ENCODE results near the gene ATP11A. TPM values are rescaled to one million over a fixed set of nuclear protein-coding genes. Genes with fewer than 3 reads are reported as not detected.
"Not testable (repeated sequence)": the region's sequence is repeated elsewhere in the genome, so short reads cannot be mapped to it uniquely, and the experiment has no call there.

The ATP11A gene
- total RNA-seq, 3 donors from 2014 or later: 15.5 to 28.7 (median 19.4) TPM

GRCh38 chr13:112793545-112794445 lies 104.0 kb downstream of the ATP11A start:
- intact Hi-C loops (cut with DNase I, micrococcal nuclease): no loop called here
- no peak for ATAC-seq
- Histone ChIP-seq H3K4me1 (ENCODE audit: low read depth) (no peaks in the 10 kb centered on the region), H3K4me3 (no peak overlapping the region), H3K36me3 (ENCODE audit: low read depth) (no peaks in the 10 kb centered on the region), H3K9me3 (no peaks in the 10 kb centered on the region)
- TF ChIP-seq, protein P1, sequence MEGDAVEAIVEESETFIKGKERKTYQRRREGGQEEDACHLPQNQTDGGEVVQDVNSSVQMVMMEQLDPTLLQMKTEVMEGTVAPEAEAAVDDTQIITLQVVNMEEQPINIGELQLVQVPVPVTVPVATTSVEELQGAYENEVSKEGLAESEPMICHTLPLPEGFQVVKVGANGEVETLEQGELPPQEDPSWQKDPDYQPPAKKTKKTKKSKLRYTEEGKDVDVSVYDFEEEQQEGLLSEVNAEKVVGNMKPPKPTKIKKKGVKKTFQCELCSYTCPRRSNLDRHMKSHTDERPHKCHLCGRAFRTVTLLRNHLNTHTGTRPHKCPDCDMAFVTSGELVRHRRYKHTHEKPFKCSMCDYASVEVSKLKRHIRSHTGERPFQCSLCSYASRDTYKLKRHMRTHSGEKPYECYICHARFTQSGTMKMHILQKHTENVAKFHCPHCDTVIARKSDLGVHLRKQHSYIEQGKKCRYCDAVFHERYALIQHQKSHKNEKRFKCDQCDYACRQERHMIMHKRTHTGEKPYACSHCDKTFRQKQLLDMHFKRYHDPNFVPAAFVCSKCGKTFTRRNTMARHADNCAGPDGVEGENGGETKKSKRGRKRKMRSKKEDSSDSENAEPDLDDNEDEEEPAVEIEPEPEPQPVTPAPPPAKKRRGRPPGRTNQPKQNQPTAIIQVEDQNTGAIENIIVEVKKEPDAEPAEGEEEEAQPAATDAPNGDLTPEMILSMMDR (IDR thresholded peaks at IDR 0.05): no peak
- DNase-seq: no peak

GRCh38 chr13:112795277-112795676 lies 105.4 kb downstream of the ATP11A start:
- TF ChIP-seq, protein P1 (IDR thresholded peaks at IDR 0.05): no peak
- no peaks in the 10 kb centered on the region for H3K9me3 ChIP-seq
- intact Hi-C loops (cut with DNase I, micrococcal nuclease): no loop called here
- H3K4me1 ChIP-seq (ENCODE audit: low read depth): no peaks in the 10 kb centered on the region
- DNase-seq (no peak), ATAC-seq (no peak)
- no peak overlapping the region for H3K4me3 ChIP-seq
- H3K36me3 ChIP-seq (ENCODE audit: low read depth): no peaks in the 10 kb centered on the region

- Histone ChIP-seq H3K4me1 (ENCODE audit: low read depth) (no peaks in the 10 kb centered on the region), H3K9me3 (no peaks in the 10 kb centered on the region), H3K36me3 (ENCODE audit: low read depth) (no peaks in the 10 kb centered on the region), H3K4me3 (no peak overlapping the region)
- no peak for DNase-seq
- TF ChIP-seq, protein P1 (IDR thresholded peaks at IDR 0.05): no peak
- intact Hi-C loops (cut with DNase I, micrococcal nuclease): no loop called here
- ATAC-seq: no peak
Measured at GRCh38 chr13:112796190-112796915, 106.5 kb downstream of the ATP11A start.

DNA sequence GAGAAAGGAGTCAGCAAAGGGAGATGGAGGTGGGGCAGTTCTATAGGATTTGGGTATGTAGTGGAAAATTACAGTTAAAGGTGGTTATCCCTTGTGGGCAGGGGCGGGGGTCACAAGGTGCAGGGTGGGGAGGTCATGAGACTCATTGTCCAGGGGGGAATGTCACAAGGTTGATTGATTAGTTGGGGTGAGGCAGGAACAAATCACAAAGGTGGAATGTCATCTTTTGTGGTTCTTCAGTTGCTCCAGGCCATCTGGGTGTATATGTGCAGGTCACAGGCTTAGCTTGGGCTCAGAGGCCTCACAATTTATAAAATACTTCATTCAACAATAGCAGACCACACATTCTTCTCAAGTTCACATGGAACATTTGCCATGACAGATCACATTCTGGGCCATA lies 109.6 kb downstream of the ATP11A start:
- TF ChIP-seq, protein P1 (IDR thresholded peaks at IDR 0.05): no peak
- ATAC-seq (no peak), DNase-seq (no peak)
- no peak overlapping the region for H3K4me3 ChIP-seq
- no peaks in the 10 kb centered on the region for H3K36me3 ChIP-seq (ENCODE audit: low read depth)
- intact Hi-C loops (cut with DNase I, micrococcal nuclease): no loop called here
- H3K4me1 ChIP-seq (ENCODE audit: low read depth): no peaks in the 10 kb centered on the region
- H3K9me3 ChIP-seq: no peaks in the 10 kb centered on the region

DNA sequence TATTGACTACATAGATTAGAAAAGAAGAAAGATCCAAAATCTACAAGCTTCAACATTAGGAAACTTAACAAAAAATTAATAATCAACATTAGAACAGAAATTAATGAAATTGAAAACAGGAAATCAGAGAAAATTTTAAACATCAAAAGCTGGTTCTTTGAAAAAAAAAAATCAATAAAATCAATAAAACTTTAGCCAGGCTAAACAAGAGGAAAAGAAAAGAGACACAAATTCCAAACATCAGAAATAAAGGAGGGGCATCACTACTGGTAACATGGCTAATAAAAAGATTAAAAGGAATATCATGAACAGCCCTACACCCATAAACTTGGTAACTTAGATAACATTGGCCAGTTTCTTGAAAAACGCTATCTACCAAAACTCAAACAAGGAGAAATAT lies 110.2 kb downstream of the ATP11A start:
- H3K9me3 ChIP-seq: no peaks in the 10 kb centered on the region
- H3K36me3 ChIP-seq (ENCODE audit: low read depth): no peaks in the 10 kb centered on the region
- H3K4me1 ChIP-seq (ENCODE audit: low read depth): no peaks in the 10 kb centered on the region
- ATAC-seq (no peak), DNase-seq (no peak)
- intact Hi-C loops (cut with DNase I, micrococcal nuclease): no loop called here
- H3K4me3 ChIP-seq: no peak overlapping the region
- TF ChIP-seq, protein P1 (IDR thresholded peaks at IDR 0.05): no peak

GRCh38 chr13:112800807-112801206 lies 111.0 kb downstream of the ATP11A start:
- ATAC-seq; H3K9me3 ChIP-seq; DNase-seq; H3K4me3 ChIP-seq; H3K36me3 ChIP-seq (ENCODE audit: low read depth); H3K4me1 ChIP-seq (ENCODE audit: low read depth); intact Hi-C loops (cut with DNase I, micrococcal nuclease): not testable (repeated sequence)

Data from mucosa of descending colon (tissue), 3 donors.